B cell (primary cell): ENCODE results near the gene SLC4A8. TPM values are rescaled to one million over a fixed set of nuclear protein-coding genes. Genes with fewer than 3 reads are reported as not detected.

ENCODE experiments used
- ATAC-seq: fragments of 200-7000 bp; cut with Tn5 transposase; one replicate; pipeline ENCODE4 v1.10.0; 2021; ENCODE audit warnings: low read depth, mild to moderate bottlenecking, moderate number of reproducible peaks, moderate library complexity
- CTCF ChIA-PET: fragments of 350-600 bp; sonication (Branson Sonifier 250); formaldehyde crosslinking; loops from one replicate; lab custom pipeline; 2021; ENCODE audit warnings: antibody characterized with exemption, inconsistent platforms; lab: Charles Lee
- POLR2A ChIA-PET: fragments of 350-600 bp; sonication (Branson Sonifier 250); formaldehyde crosslinking; loops from one replicate; lab custom pipeline; 2021; ENCODE audit warnings: antibody characterized with exemption; lab: Charles Lee
- DNase-seq: peaks from one replicate; pipeline ENCODE4 v3.0.0; 2013
- H2AFZ ChIP-seq: 2 replicates; pipeline ENCODE4 v1.6.1; 2012; ENCODE audit warnings: mild to moderate bottlenecking, low read depth, low read length; ENCODE audit not compliant: insufficient read depth, poor library complexity, severe bottlenecking
- H3K27ac ChIP-seq, 2 donors: 1 replicate in 1 of 2; 2 replicates in 1 of 2; pipeline ENCODE4 v1.5.1; 2012 to 2013; ENCODE audit warnings: low read length in 2 of 2, mild to moderate bottlenecking in 2 of 2, moderate library complexity in 1 of 2
- H3K27me3 ChIP-seq, 4 experiments: fragments of 200-600 bp in 1 of 4; sonication (generic) in 1 of 4; replicated peaks in 1 of 4; 1 replicate in 2 of 4; 2 replicates in 2 of 4; pipeline versions ENCODE4 v1.6.1 to v1.7.0; 2013 to 2016; ENCODE audit warnings: low read length in 3 of 4, mild to moderate bottlenecking in 2 of 4, mixed read lengths in 1 of 4, moderate library complexity in 1 of 4; ENCODE audit not compliant: insufficient read depth in 4 of 4, control insufficient read depth in 3 of 4; ENCODE audit errors: control extremely low read depth in 1 of 4
- H3K36me3 ChIP-seq, 2 experiments: replicated peaks in 1 of 2; 1 replicate in 1 of 2; 2 replicates in 1 of 2; pipeline versions ENCODE4 v1.6.1 to v1.7.1; 2013; ENCODE audit warnings: low read length in 1 of 2; ENCODE audit not compliant: insufficient read depth in 2 of 2, control insufficient read depth in 1 of 2; ENCODE audit errors: control extremely low read depth in 1 of 2, extremely low read depth in 1 of 2
- H3K4me1 ChIP-seq, 2 donors: fragments of 200-600 bp in 1 of 2; sonication (generic) in 1 of 2; 1 replicate in 1 of 2; 2 replicates in 1 of 2; pipeline versions ENCODE4 v1.5.1 to v1.6.1; 2013 to 2017; ENCODE audit warnings: low read length in 2 of 2; ENCODE audit not compliant: control insufficient read depth in 2 of 2, insufficient read depth in 2 of 2
- H3K4me2 ChIP-seq: replicated peaks from 2 replicates; pipeline ENCODE3; 2012; ENCODE audit warnings: mild to moderate bottlenecking, low read depth, low read length; ENCODE audit not compliant: poor library complexity, severe bottlenecking
- H3K4me3 ChIP-seq, 5 experiments: fragments of 200-600 bp in 1 of 5; sonication (generic) in 1 of 5; 1 replicate in 3 of 5; 2 replicates in 2 of 5; pipeline versions ENCODE4 v1.5.1 to v1.7.0; 2011 to 2016; ENCODE audit warnings: low read length in 4 of 5, mild to moderate bottlenecking in 4 of 5, low read depth in 2 of 5, control low read depth in 1 of 5, moderate library complexity in 1 of 5; ENCODE audit not compliant: insufficient read depth in 1 of 5; ENCODE audit errors: control extremely low read depth in 1 of 5, extremely low read depth in 1 of 5
- H3K79me2 ChIP-seq: fragments of 200-600 bp; sonication (generic); one replicate; pipeline ENCODE4 v1.6.0; 2016; ENCODE audit warnings: low read length; ENCODE audit not compliant: control insufficient read depth, insufficient read depth
- H3K9ac ChIP-seq: fragments of 200-600 bp; sonication (generic); 2 replicates; pipeline ENCODE4 v1.6.1; 2017; ENCODE audit warnings: mild to moderate bottlenecking, low read length, moderate library complexity
- H3K9me3 ChIP-seq, 3 donors: one replicate each; pipeline versions ENCODE4 v1.6.1 to v1.7.1; 2013; ENCODE audit warnings: low read length in 2 of 3; ENCODE audit not compliant: control insufficient read depth in 2 of 3, insufficient read depth in 1 of 3; ENCODE audit errors: control extremely low read depth in 1 of 3
- H4K20me1 ChIP-seq: 2 replicates; pipeline ENCODE4 v1.6.0; 2012; ENCODE audit warnings: mild to moderate bottlenecking, low read length; ENCODE audit not compliant: insufficient read depth, control insufficient read depth, poor library complexity, severe bottlenecking
- H3K27ac Mint-ChIP-seq: one replicate; pipeline ENCODE4 v1.8.0; 2021; ENCODE audit warnings: mixed read lengths
- H3K27me3 Mint-ChIP-seq: one replicate; pipeline ENCODE4 v1.8.0; 2021; ENCODE audit warnings: mixed read lengths
- H3K4me1 Mint-ChIP-seq: one replicate; pipeline ENCODE4 v1.8.0; 2021; ENCODE audit warnings: mixed read lengths
- H3K4me3 Mint-ChIP-seq: one replicate; pipeline ENCODE4 v1.8.0; 2021; ENCODE audit warnings: mixed read lengths
- H3K9me3 Mint-ChIP-seq: one replicate; pipeline ENCODE4 v1.8.0; 2022; ENCODE audit warnings: mixed read lengths; ENCODE audit not compliant: insufficient read depth
- CTCF ChIP-seq: fragments of 200-600 bp; IDR thresholded peaks from one replicate; pipeline ENCODE4 v1.8.0; 2022; ENCODE audit warnings: antibody characterized with exemption, mild to moderate bottlenecking
- EZH2 ChIP-seq: IDR thresholded peaks from 2 replicates; pipeline ENCODE4 v1.6.1; 2012; ENCODE audit warnings: borderline replicate concordance, low read depth, mild to moderate bottlenecking, moderate library complexity, low read length; ENCODE audit not compliant: insufficient read depth, poor library complexity, severe bottlenecking
- WGBS: methylation state at CpG from one replicate; pipeline ENCODE4 v1.1.5; 2013; ENCODE audit warnings: missing lambda C conversion rate; ENCODE audit not compliant: insufficient coverage; 5-methylcytosine and 5-hydroxymethylcytosine counted together
- intact Hi-C: fragments of 100-400 bp; cut with micrococcal nuclease; formaldehyde crosslinking; loops from one replicate; pipeline ENCODE4 v1.10.0; 2022
- polyA plus RNA-seq: library from polyadenylated mRNA; depleted of rRNA; stranded (reverse); fragments of >200 nt; gene quantifications from 2 replicates; pipeline ENCODE4 v1.2.3, GENCODE V29; 2012
- total RNA-seq, 2 donors: library from RNA; stranded (reverse); fragments of 120-200 nt in 1 of 2; gene quantifications; 1 replicate in 1 of 2; 2 replicates in 1 of 2; pipeline versions ENCODE4 v1.2.3 to v1.2.4, GENCODE V29; 2013 to 2022

SLC4A8 gene
- total and polyA plus RNA-seq, 2 donors (not counting 1 experiment from before 2014, with no cell fraction given), result 3.1 to 3.2 TPM

GRCh38 chr12:51424094-51424661 lies 453 bp upstream of the SLC4A8 start:
- H3K4me3 Mint-ChIP-seq, result peak overlapping the region; percentile 68
- no peak overlapping the region for H3K27ac ChIP-seq

More at GRCh38 chr12:51424094-51424661, 453 bp upstream of the SLC4A8 start:
- H3K4me3 ChIP-seq, result peak overlapping the region in 4 of 5 experiments; percentile 62 to 76 (median 68)
- peak overlapping the region; percentile 95 for H3K4me2 ChIP-seq
- no peaks in the 10 kb centered on the region for H3K79me2 ChIP-seq
- H3K9ac ChIP-seq, result peak overlapping the region; percentile 72
- H3K27me3 ChIP-seq, result no peaks in the 10 kb centered on the region
- H2AFZ ChIP-seq, result peak overlapping the region; percentile 91
- H4K20me1 ChIP-seq, result no peaks in the 10 kb centered on the region
- peaks cover 9 to 12% of the 10 kb centered on the region in 2 donors for H3K4me1 ChIP-seq
- DNase-seq, result no peak
- CTCF ChIA-PET, result interaction anchor here (0.6 to 2.0 kb wide), 4 partner anchors 58 to 1027 kb away, joined by 3 to 8 read pairs (median 5); no protein-coding TSS in a partner anchor
- peaks cover 21% of the 10 kb centered on the region for H3K4me1 Mint-ChIP-seq
- TF ChIP-seq CTCF (no peak), EZH2 (no peak)
- ATAC-seq, result no peak
- H3K9me3 ChIP-seq, result no peaks in the 10 kb centered on the region
- H3K36me3 ChIP-seq, result no peaks in the 10 kb centered on the region
- no peaks in the 10 kb centered on the region for H3K9me3 Mint-ChIP-seq
- POLR2A ChIA-PET, result interaction anchor here (0.6 to 1.0 kb wide), 2 partner anchors 25 to 660 kb away, joined by 3 read pairs; partner anchors contain the start of gene ATF1
- H3K27me3 Mint-ChIP-seq, result no peaks in the 10 kb centered on the region
- intact Hi-C loops, result loop anchor here (1.0 to 5.0 kb wide), 3 partner anchors 33 to 453 kb away; partner anchors contain the start of gene GALNT6
- WGBS, result 33% methylated on average over 4 of the region's 10 CpGs
- H3K27ac Mint-ChIP-seq, result no peak overlapping the region
